ENCODE measurements around the gene CDH13. TPM values are rescaled to one million over a fixed set of nuclear protein-coding genes. Genes with fewer than 3 reads are reported as not detected.

CDH13 gene
- total and polyA plus RNA-seq, 10 of the 15 experiments (the other 5 are each of a cell fraction or from before 2014, with no cell fraction given), result under 0.01 to 0.05 TPM; not detected in 8

DNA sequence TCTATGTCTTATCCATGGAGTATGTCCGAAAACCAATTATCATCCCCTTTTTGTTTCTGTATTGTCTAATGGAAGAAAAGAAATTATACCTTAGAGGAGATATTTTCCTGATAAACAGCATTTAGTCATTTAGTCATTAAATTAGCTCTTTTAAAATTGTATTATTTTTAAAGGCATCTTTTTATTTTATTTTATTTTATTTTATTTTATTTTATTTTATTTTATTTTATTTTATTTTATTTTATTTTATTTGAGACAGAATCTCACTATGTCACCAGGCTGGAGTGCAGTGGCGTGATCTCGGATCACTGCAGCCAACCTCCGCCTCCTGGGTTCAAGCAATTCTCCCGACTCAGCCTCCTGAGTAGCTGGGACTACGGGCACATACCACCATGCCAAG lies 559.1 kb downstream of the CDH13 start:
- FAIRE-seq, result no peak
- POLR2A ChIA-PET, result no interaction called here
- in situ Hi-C loops (cut with MboI), result no loop called here
- SMC1A ChIA-PET (ENCODE audit: uncharacterized antibody, unreplicated experiment), result interaction anchor here (1.3 kb wide), 1 partner anchor 10 kb away, joined by 4 read pairs; no protein-coding TSS in a partner anchor
- Histone ChIP-seq H3K27me3 (replicated peaks in 1 of 2; ENCODE audit: control insufficient read depth in 2 of 2, insufficient read depth in 2 of 2, low read length in 1 of 2) (no peaks in the 10 kb centered on the region), H3K4me1 (ENCODE audit: control insufficient read depth, insufficient read depth, low read length) (no peaks in the 10 kb centered on the region), H3K79me2 (ENCODE audit: control insufficient read depth, insufficient read depth, low read length) (no peaks in the 10 kb centered on the region), H3K9ac (ENCODE audit: control insufficient read depth, insufficient read depth, low read length) (no peak overlapping the region), H4K20me1 (ENCODE audit: control insufficient read depth, insufficient read depth) (no peaks in the 10 kb centered on the region), H3K36me3 (ENCODE audit: control insufficient read depth in 2 of 2, insufficient read depth in 2 of 2, low read length in 1 of 2) (no peaks in the 10 kb centered on the region), H3K27ac (ENCODE audit: control insufficient read depth, insufficient read depth) (no peak overlapping the region), H3K9me3 (replicated peaks; ENCODE audit: control insufficient read depth, insufficient read depth, low read length) (no peaks in the 10 kb centered on the region), H3K4me2 (ENCODE audit: control insufficient read depth, insufficient read depth) (no peak overlapping the region), H2AFZ (ENCODE audit: control insufficient read depth, low read depth, low read length) (no peak overlapping the region), H3K4me3 (no peak overlapping the region)
- no peak for ATAC-seq
- RAD21 ChIA-PET (ENCODE audit: unreplicated experiment), result no interaction called here
- CTCF ChIA-PET, result interaction anchor here (0.7 kb wide), 1 partner anchor 73 kb away, joined by 3 read pairs; no protein-coding TSS in a partner anchor
- BruUV-seq (replicated peaks), result no TSS peak
- 56% methylated on average over 6 of the region's 6 CpGs for WGBS (ENCODE audit: insufficient coverage, insufficient replicate concordance, low lambda C conversion rate, missing lambda C conversion rate)
- intact Hi-C loops (cut with micrococcal nuclease; ENCODE audit: unreplicated experiment), result no loop called here
- DNase-seq (ENCODE audit: low read depth, low spot score), result no peak
- no peak for TF ChIP-seq BCL11A (IDR thresholded peaks at IDR 0.05; ENCODE audit: low read depth, low read length)
- TF ChIP-seq MXI1 (IDR thresholded peaks at IDR 0.05; ENCODE audit: low read depth, low read length), result no peak
- no peak for TF ChIP-seq MYC (IDR thresholded peaks at IDR 0.05; ENCODE audit: insufficient read depth, insufficient read length, insufficient replicate concordance, low read length, severe bottlenecking)

DNA sequence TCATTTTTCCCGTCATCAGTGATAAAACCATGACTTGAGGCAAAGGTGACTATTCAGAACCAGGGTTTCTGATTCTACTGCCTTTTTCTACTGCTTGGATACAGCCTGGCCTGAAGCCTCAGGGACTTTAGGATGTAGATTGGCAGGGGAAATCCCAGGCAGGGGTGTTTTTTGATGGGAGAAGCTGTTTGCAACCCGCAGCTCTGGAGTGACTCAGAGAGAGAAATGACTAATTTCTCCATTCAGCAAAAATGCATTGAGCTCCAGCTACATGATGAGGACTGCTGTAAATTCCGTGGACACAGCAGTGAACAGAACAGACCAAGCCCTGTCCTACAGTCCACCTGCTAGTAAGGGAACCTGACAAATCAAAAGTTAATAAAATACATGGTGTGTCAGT lies 560.6 kb downstream of the CDH13 start:
- TF ChIP-seq POU2F2 (IDR thresholded peaks at IDR 0.05; ENCODE audit: borderline replicate concordance, low read depth, low read length), result no peak
- TF ChIP-seq TCF12 (IDR thresholded peaks at IDR 0.05; ENCODE audit: low read depth, low read length), result no peak
- no peak for TF ChIP-seq WRNIP1 (IDR thresholded peaks at IDR 0.05; ENCODE audit: borderline replicate concordance, low read depth, low read length)
- TF ChIP-seq NRF1 (conservative IDR thresholded peaks at IDR 0.05; ENCODE audit: low read depth, low read length), result no peak
- TF ChIP-seq CBFB (IDR thresholded peaks at IDR 0.05; ENCODE audit: low read depth), result no peak
- TF ChIP-seq RCOR1 (conservative IDR thresholded peaks at IDR 0.05; ENCODE audit: low read depth, low read length), result no peak
- no peak for TF ChIP-seq NR2C2 (IDR thresholded peaks at IDR 0.05; ENCODE audit: borderline replicate concordance, control insufficient read depth, insufficient read length, low read depth)
- no peak for TF ChIP-seq KDM1A (IDR thresholded peaks at IDR 0.05; ENCODE audit: borderline replicate concordance)
- no peak for TF ChIP-seq MTA2 (IDR thresholded peaks at IDR 0.05; ENCODE audit: low read depth)
- TF ChIP-seq CBX5 (IDR thresholded peaks at IDR 0.05; ENCODE audit: low read depth), result no peak
- no peak for TF ChIP-seq EP300 (IDR thresholded peaks at IDR 0.05; ENCODE audit: borderline replicate concordance in 1 of 2, control insufficient read depth in 1 of 2, low read depth in 2 of 2, low read length in 2 of 2)
- TF ChIP-seq MXI1 (IDR thresholded peaks at IDR 0.05; ENCODE audit: low read depth, low read length), result no peak
- TF ChIP-seq, protein P1, sequence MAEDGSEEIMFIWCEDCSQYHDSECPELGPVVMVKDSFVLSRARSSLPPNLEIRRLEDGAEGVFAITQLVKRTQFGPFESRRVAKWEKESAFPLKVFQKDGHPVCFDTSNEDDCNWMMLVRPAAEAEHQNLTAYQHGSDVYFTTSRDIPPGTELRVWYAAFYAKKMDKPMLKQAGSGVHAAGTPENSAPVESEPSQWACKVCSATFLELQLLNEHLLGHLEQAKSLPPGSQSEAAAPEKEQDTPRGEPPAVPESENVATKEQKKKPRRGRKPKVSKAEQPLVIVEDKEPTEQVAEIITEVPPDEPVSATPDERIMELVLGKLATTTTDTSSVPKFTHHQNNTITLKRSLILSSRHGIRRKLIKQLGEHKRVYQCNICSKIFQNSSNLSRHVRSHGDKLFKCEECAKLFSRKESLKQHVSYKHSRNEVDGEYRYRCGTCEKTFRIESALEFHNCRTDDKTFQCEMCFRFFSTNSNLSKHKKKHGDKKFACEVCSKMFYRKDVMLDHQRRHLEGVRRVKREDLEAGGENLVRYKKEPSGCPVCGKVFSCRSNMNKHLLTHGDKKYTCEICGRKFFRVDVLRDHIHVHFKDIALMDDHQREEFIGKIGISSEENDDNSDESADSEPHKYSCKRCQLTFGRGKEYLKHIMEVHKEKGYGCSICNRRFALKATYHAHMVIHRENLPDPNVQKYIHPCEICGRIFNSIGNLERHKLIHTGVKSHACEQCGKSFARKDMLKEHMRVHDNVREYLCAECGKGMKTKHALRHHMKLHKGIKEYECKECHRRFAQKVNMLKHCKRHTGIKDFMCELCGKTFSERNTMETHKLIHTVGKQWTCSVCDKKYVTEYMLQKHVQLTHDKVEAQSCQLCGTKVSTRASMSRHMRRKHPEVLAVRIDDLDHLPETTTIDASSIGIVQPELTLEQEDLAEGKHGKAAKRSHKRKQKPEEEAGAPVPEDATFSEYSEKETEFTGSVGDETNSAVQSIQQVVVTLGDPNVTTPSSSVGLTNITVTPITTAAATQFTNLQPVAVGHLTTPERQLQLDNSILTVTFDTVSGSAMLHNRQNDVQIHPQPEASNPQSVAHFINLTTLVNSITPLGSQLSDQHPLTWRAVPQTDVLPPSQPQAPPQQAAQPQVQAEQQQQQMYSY (CRISPR knock-in tag; IDR thresholded peaks at IDR 0.05), result no peak
- in situ Hi-C loops (cut with MboI) (no loop called here), intact Hi-C loops (cut with micrococcal nuclease; ENCODE audit: unreplicated experiment) (no loop called here)
- ChIA-PET SMC1A (ENCODE audit: uncharacterized antibody, unreplicated experiment) (no interaction called here), RAD21 (ENCODE audit: unreplicated experiment) (no interaction called here), CTCF (interaction anchor here (0.6 to 0.7 kb wide), 2 partner anchors 17 to 58 kb away, joined by 3 read pairs; no protein-coding TSS in a partner anchor), POLR2A (no interaction called here)
- Histone ChIP-seq H3K4me1 (ENCODE audit: control insufficient read depth, insufficient read depth, low read length) (no peaks in the 10 kb centered on the region), H3K4me2 (ENCODE audit: control insufficient read depth, insufficient read depth) (no peak overlapping the region), H3K27ac (ENCODE audit: control insufficient read depth, insufficient read depth) (no peak overlapping the region), H3K36me3 (ENCODE audit: control insufficient read depth in 2 of 2, insufficient read depth in 2 of 2, low read length in 1 of 2) (no peaks in the 10 kb centered on the region), H3K27me3 (replicated peaks in 1 of 2; ENCODE audit: control insufficient read depth in 2 of 2, insufficient read depth in 2 of 2, low read length in 1 of 2) (no peaks in the 10 kb centered on the region), H3K4me3 (no peak overlapping the region), H3K9ac (ENCODE audit: control insufficient read depth, insufficient read depth, low read length) (no peak overlapping the region), H3K79me2 (ENCODE audit: control insufficient read depth, insufficient read depth, low read length) (no peaks in the 10 kb centered on the region), H3K9me3 (replicated peaks; ENCODE audit: control insufficient read depth, insufficient read depth, low read length) (no peaks in the 10 kb centered on the region), H2AFZ (ENCODE audit: control insufficient read depth, low read depth, low read length) (no peak overlapping the region), H4K20me1 (ENCODE audit: control insufficient read depth, insufficient read depth) (no peaks in the 10 kb centered on the region)
- peak; percentile 27 for ATAC-seq
- no peak for DNase-seq (ENCODE audit: low read depth, low spot score)
- BruUV-seq (replicated peaks), result no TSS peak
- 0% methylated on average over 3 of the region's 3 CpGs for WGBS (ENCODE audit: insufficient coverage, insufficient replicate concordance, low lambda C conversion rate, missing lambda C conversion rate)
- no peak for FAIRE-seq
